ENCODE results near the gene LIMS3.
"Not testable (repeated sequence)": the region's sequence is repeated elsewhere in the genome, so short reads cannot be mapped to it uniquely, and the experiment has no call there.

Gene LIMS3

GRCh38 chr2:109910789-109911188 is 12.3 kb downstream of the LIMS3 start:
- H3K27me3 ChIP-seq (replicated peaks); H3K36me3 ChIP-seq (replicated peaks); in situ Hi-C loops (cut with HindIII; ENCODE audit: low pct_ligation_motif_present, low sequenced_read_pairs); H3K27ac ChIP-seq; H3K4me3 ChIP-seq (ENCODE audit: low read depth, low read length); DNase-seq: not testable (repeated sequence)

DNA sequence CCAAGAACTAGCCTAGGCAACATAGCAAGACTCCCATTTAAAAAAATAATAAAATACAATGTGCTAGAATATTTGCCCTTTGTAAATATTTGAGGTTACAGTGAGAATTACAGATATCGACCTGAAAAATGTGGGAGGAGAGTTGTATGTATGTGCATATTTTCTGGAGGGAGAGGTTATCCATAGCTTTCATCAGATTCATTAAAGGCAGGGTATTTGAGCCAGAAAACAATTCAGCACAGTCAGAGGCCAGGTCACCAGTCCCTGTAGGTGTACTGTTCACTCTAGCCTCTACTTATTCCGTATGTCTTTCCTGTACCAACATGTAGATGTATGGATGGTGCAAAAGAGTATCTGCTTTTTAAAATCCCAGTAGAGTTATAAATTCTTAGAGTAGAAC is 15.4 kb downstream of the LIMS3 start:
- H3K27me3 ChIP-seq (replicated peaks); H3K27ac ChIP-seq; DNase-seq; H3K36me3 ChIP-seq (replicated peaks); in situ Hi-C loops (cut with HindIII; ENCODE audit: low pct_ligation_motif_present, low sequenced_read_pairs); H3K4me3 ChIP-seq (ENCODE audit: low read depth, low read length): not testable (repeated sequence)

DNA sequence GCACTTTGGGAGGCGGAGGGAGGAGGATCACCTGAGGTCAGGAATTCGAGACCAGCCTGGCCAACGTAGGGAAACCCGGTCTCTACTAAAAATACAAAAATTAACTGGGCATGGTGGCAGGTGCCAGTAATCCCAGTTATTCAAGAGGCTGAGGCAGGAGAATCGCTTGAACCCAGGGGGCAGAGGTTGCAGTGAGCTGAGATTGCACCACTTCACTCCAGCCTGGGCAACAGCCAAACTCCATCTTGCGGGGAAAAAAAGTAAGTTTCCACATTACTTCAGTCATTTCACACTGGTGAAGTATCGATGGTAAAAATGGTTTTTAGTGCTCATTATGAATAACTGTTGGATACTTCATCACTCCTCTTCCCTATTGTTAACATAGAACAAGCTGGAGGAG is 16.1 kb downstream of the LIMS3 start:
- DNase-seq, result not testable (repeated sequence)

GRCh38 chr2:109915830-109916229 is 17.3 kb downstream of the LIMS3 start:
- H3K36me3 ChIP-seq (replicated peaks); H3K4me3 ChIP-seq (ENCODE audit: low read depth, low read length); DNase-seq; in situ Hi-C loops (cut with HindIII; ENCODE audit: low pct_ligation_motif_present, low sequenced_read_pairs); H3K27me3 ChIP-seq (replicated peaks); H3K27ac ChIP-seq: not testable (repeated sequence)

More for the DNA sequence above, 16.1 kb downstream of the LIMS3 start:
- H3K36me3 ChIP-seq (replicated peaks); in situ Hi-C loops (cut with HindIII; ENCODE audit: low pct_ligation_motif_present, low sequenced_read_pairs); H3K27ac ChIP-seq; H3K4me3 ChIP-seq (ENCODE audit: low read depth, low read length); H3K27me3 ChIP-seq (replicated peaks): not testable (repeated sequence)

DNA sequence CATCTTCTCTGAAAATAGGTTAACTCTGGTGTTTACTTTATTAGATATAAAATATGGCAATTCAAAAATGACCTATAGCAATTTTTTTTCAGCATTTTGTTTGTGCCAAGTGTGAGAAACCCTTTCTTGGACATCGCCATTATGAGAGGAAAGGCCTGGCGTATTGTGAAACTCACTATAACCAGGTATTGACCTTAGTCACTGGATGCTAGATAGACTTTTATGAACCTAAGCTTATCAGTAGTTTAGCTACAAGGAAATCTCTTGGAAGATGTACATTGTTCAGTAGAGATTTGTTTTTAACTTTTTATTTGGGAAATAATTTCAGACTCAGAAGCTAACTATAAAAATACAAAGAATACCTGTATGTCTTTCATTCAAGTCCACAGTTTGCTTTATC is 21.7 kb downstream of the LIMS3 start:
- in situ Hi-C loops (cut with HindIII; ENCODE audit: low pct_ligation_motif_present, low sequenced_read_pairs); H3K4me3 ChIP-seq (ENCODE audit: low read depth, low read length); DNase-seq; H3K36me3 ChIP-seq (replicated peaks); H3K27me3 ChIP-seq (replicated peaks); H3K27ac ChIP-seq: not testable (repeated sequence)

GRCh38 chr2:109921543-109922384 is 23.3 kb downstream of the LIMS3 start:
- H3K4me3 ChIP-seq (ENCODE audit: low read depth, low read length); DNase-seq; H3K36me3 ChIP-seq (replicated peaks); H3K27ac ChIP-seq; H3K27me3 ChIP-seq (replicated peaks); in situ Hi-C loops (cut with HindIII; ENCODE audit: low pct_ligation_motif_present, low sequenced_read_pairs): not testable (repeated sequence)

DNA sequence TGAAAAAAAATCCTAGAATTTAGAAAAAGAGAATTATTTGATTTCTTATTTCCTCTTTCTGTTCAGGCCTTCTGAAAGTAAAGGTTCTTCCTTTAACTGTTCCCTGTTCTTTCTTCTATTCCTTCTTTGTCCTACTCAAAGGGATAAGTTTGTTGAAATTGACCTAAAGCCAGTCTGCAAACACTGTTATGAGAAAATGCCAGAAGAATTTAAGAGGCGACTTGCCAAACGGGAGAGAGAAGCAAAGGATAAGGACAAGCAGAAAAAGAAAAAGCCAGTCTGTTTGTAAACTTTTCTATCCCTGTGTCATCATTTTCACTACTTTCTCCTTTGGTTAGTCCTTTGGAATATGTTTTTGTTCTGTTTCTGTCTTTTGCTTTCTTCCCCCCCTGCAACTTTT is 26.0 kb downstream of the LIMS3 start:
- H3K27me3 ChIP-seq (replicated peaks); H3K4me3 ChIP-seq (ENCODE audit: low read depth, low read length); DNase-seq; H3K36me3 ChIP-seq (replicated peaks); H3K27ac ChIP-seq; in situ Hi-C loops (cut with HindIII; ENCODE audit: low pct_ligation_motif_present, low sequenced_read_pairs): not testable (repeated sequence)

DNA sequence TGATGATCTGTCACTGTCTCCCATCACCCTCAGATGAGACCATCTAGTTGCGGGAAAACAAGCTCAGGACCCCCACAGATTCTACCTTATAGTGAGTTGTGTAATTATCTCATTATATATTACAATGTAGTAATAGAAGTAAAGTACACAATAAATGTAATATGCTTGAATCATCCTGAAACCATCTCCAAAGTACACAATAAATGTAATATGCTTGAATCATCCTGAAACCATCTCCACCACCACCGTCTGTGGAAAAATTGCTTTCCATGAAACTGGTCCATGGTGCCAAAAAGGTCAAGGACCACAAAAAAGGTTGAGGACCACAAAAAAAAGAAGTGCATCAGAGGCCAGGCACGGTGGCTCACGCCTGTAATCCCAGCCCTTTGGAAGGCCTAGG is 29.3 kb downstream of the LIMS3 start:
- H3K27me3 ChIP-seq (replicated peaks); H3K4me3 ChIP-seq (ENCODE audit: low read depth, low read length); in situ Hi-C loops (cut with HindIII; ENCODE audit: low pct_ligation_motif_present, low sequenced_read_pairs); H3K27ac ChIP-seq; H3K36me3 ChIP-seq (replicated peaks); DNase-seq: not testable (repeated sequence)

GRCh38 chr2:109929222-109929621 is 30.7 kb downstream of the LIMS3 start:
- H3K27me3 ChIP-seq (replicated peaks); H3K36me3 ChIP-seq (replicated peaks); in situ Hi-C loops (cut with HindIII; ENCODE audit: low pct_ligation_motif_present, low sequenced_read_pairs); DNase-seq; H3K27ac ChIP-seq; H3K4me3 ChIP-seq (ENCODE audit: low read depth, low read length): not testable (repeated sequence)

GRCh38 chr2:109936534-109936933 is 38.0 kb downstream of the LIMS3 start:
- DNase-seq; H3K4me3 ChIP-seq (ENCODE audit: low read depth, low read length); in situ Hi-C loops (cut with HindIII; ENCODE audit: low pct_ligation_motif_present, low sequenced_read_pairs); H3K27ac ChIP-seq; H3K36me3 ChIP-seq (replicated peaks); H3K27me3 ChIP-seq (replicated peaks): not testable (repeated sequence)

DNA sequence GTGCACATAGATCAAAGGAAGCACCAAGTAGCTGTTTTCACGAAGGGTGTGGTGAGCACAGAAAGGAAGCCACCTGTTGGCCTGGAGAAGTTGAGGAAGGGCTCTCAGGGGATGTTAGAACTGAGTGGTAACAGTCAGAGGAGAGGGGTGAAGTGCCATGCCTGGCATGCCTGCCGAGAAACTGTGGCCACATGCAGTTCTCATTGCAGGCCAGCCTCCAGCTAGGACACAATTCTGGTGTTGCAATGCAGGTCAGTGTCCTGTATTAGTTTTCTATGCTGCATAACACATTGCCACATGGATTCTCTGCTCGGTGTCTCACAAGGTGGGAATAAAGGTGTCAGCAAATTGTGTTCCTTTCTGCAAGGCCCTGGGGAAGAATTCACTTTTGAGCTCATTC is 46.9 kb downstream of the LIMS3 start:
- H3K4me3 ChIP-seq (ENCODE audit: low read depth, low read length); H3K36me3 ChIP-seq (replicated peaks); H3K27ac ChIP-seq; H3K27me3 ChIP-seq (replicated peaks); in situ Hi-C loops (cut with HindIII; ENCODE audit: low pct_ligation_motif_present, low sequenced_read_pairs); DNase-seq: not testable (repeated sequence)

DNA sequence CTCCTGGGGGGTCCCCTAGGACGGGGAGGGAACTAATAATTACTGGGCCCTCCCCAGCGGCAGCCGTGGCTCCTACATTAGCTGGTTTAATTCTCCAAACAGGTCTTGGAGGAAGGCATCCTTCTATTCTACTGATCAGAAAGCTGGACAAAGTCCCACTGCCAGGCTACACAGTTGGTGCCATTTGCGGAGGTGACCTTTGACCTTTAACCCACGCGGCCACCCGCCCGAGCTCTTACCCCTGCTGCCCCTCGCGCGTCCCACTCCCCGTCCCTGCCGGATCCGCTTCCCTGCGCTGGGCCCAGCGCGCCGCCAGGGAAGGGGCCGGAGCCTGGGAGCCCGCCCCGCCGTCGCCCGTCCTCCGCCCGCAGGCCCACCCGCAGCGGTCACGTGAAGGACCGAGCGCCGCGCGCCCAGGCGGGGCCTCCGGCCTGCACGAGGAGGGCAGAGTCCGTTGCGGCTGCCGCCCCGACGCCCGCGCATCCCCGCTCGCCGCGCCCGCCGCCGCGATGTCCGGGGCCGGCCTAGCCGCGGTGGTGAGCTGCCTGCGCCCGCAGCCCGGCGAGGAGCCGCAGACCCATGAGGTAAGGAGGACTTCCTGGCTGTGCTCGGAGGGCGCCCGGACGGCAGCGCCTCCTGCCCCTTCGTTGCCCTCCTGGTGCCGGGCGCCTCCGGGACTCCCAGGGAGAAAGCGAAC is 48.9 kb downstream of the LIMS3 start:
- H3K36me3 ChIP-seq (replicated peaks); DNase-seq; in situ Hi-C loops (cut with HindIII; ENCODE audit: low pct_ligation_motif_present, low sequenced_read_pairs); H3K27ac ChIP-seq; H3K4me3 ChIP-seq (ENCODE audit: low read depth, low read length); H3K27me3 ChIP-seq (replicated peaks): not testable (repeated sequence)

DNA sequence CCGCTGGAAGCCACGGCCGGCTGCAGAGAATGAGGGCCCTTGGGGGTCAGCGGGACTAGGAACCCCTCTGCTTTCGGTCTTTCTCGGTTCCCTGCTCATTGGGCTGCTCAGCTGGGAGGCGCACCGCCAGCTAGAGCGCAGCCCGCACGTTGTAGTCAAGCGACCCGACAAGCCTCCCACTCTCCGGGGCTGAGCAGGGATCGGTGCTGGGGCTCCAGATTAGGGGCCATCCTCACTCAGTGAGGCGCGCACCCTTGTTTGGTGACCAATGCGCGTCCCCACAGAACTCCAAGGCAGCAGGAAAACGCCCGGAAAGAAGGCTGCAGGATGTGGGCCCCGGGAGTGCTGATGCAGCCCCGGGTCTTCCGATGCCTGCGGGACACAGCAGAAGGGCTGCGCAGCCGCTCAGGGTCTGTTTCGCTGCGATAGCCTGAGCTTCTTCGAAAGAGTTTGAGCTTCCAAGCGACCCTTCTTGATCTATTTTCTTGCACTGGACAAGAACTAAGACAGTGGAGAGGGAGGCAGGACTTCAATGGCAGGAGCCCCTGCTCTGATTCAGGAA is 49.6 kb downstream of the LIMS3 start:
- H3K4me3 ChIP-seq (ENCODE audit: low read depth, low read length); H3K27ac ChIP-seq; DNase-seq; in situ Hi-C loops (cut with HindIII; ENCODE audit: low pct_ligation_motif_present, low sequenced_read_pairs); H3K36me3 ChIP-seq (replicated peaks); H3K27me3 ChIP-seq (replicated peaks): not testable (repeated sequence)

DNA sequence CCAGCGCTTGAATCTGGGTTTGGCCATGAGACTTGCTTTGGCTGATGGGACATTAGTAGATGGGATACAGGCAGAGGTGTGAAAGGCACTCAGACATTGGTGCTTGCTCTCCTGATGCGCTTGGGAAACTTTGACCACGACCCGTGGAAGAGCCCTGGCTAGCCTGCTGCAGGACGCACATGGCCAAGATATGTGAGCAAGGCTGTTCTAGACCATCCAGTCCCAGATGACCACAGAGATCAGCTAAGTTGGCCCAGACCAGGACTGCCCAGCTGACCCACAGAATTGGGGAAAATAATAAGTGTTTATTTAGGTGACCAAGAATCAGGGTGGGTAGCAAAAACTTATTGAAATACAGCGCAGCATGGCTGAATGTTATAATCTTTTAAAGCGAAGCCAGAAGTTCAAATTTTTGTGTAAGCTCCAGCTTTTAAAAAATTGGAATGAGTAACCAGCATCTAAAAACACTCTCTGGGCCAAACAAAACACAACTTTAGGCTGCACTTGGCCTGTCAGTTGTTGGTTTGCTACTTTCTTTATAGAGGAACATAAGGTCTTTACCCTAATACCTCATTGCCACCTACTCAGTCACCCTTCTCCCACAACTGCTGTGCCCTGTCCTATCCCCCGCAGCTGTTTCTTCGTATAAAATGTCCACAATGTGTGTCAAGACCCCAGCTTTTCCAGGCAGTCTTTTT is 51.8 kb downstream of the LIMS3 start:
- H3K27me3 ChIP-seq (replicated peaks); in situ Hi-C loops (cut with HindIII; ENCODE audit: low pct_ligation_motif_present, low sequenced_read_pairs); H3K36me3 ChIP-seq (replicated peaks); H3K4me3 ChIP-seq (ENCODE audit: low read depth, low read length); DNase-seq; H3K27ac ChIP-seq: not testable (repeated sequence)

Data from brain microvascular endothelial cell (primary cell).